ENCODE data around the gene PLCD3.

PLCD3 gene

DNA sequence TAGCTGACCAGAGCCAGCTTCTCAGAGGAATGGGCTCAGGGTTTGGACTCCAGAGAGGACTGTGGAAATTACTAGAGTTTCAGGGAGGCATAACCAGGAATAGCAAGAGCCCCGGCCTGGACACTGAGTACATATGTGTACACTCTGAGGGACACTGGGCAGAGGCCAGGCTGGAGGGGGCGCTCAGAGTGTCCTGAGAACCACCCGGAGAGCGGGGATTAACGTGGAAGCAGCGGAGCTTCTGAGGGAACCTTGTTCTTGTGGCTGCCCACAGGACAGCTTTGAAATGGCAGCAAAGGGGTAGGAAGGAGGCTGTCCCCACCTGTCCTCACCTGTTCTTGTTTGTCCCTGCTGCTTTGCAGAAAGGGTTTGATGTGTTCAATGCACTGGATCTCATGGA is 27.8 kb downstream of the PLCD3 start:
- TF ChIP-seq CTCF (IDR thresholded peaks at IDR 0.05; ENCODE audit: low read length, missing control alignments): no peak
- H3K4me3 ChIP-seq (replicated peaks; ENCODE audit: low read depth, low read length): no peak overlapping the region
- DNase-seq (ENCODE audit: low read depth): no peak

GRCh38 chr17:45104029-45104428 is 28.3 kb downstream of the PLCD3 start:
- H3K4me3 ChIP-seq (replicated peaks; ENCODE audit: low read depth, low read length): no peak overlapping the region
- TF ChIP-seq CTCF (IDR thresholded peaks at IDR 0.05; ENCODE audit: low read length, missing control alignments): no peak
- no peak for DNase-seq (ENCODE audit: low read depth)

DNA sequence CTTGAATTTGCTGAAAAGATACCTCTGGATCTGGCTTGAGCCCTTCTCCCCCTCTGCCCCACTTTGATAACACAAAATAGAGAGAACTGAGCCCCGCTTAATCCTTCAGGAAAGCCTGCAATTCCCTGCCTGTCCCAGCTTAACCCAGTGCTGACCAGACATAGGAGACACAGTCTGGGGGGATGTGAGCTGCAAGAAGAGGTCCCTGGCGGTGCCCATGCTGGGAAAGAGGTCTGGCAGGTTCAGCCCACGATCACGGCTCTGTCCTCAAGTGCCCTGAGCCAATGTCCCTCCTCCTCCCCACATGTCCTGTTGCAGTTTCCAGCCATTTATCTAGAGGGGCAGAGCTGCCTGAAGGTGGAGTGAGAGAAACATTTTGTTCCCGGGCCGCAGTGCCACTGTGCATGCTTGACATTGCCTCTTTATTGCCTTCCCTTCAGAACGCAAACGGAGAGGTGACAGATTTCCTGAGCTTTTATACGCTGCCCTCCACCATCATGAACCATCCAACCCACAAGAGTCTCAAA is 29.0 kb downstream of the PLCD3 start:
- DNase-seq (ENCODE audit: low read depth): no peak
- H3K4me3 ChIP-seq (replicated peaks; ENCODE audit: low read depth, low read length): no peak overlapping the region

DNA sequence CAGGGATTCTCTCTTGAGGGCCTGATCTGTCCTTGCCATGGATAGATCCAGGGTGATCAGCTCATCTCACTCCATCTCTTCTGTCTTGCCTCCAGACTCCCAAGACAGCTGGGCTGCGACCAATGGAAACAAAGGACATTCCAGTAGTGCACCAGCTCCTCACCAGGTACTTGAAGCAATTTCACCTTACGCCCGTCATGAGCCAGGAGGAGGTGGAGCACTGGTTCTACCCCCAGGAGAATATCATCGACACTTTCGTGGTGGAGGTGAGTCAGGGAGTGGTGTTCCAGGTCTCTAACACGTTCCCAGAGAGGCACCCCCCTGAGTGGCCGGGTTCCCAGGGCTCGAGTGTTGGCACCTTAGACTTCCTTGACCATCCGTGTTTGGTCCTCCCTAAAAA is 29.5 kb downstream of the PLCD3 start:
- TF ChIP-seq CTCF (IDR thresholded peaks at IDR 0.05; ENCODE audit: low read length, missing control alignments): no peak
- DNase-seq (ENCODE audit: low read depth): no peak
- no peak overlapping the region for H3K4me3 ChIP-seq (replicated peaks; ENCODE audit: low read depth, low read length)

More for the DNA sequence above, 29.0 kb downstream of the PLCD3 start:
- TF ChIP-seq CTCF (IDR thresholded peaks at IDR 0.05; ENCODE audit: low read length, missing control alignments): no peak

DNA sequence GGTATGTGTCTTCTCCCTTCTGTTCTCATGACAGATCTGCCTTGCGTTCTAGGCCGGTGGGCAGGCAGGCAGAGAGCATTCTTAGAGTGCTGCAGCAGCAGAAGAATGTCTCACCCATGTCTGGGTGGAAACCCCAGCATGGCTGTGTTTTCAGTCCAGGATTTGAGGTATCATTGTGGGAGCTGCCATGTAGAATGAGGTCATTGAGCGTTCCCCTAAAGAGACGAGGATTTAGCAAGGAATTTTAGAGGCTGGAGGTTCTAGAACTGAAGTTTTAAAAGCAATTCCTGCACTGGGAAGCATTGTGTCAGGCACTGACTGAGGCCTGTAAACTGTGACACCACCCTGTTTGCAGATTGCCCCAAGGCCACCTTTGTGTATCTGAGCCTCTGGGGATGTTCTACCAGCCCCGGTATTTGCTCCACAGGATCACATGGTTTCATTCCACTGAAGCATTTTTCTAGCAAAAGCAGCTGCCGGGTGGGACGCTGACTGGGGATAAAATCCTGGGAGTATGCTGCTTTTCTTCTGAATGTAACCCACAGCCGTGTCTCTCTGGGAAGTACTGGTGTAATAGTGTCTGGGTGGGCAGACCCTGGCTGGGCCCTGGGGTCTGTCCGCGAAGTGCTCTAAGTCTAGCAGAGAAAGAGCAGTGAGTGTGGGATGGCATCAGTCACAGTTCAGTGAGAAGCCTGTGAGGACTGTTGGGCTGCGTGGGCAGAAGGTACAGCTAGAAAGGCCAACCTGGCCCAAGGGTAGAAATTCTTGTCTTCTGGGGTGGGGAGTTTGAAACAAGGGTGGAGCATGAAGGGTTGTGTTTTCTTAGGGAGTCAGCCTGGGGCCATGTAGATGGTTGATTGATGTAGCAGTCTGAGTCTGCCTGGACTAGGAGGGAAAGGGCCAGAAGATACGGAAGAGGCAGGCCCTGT is 30.2 kb downstream of the PLCD3 start:
- no peak for DNase-seq (ENCODE audit: low read depth)
- no peak for TF ChIP-seq CTCF (IDR thresholded peaks at IDR 0.05; ENCODE audit: low read length, missing control alignments)
- no peak overlapping the region for H3K4me3 ChIP-seq (replicated peaks; ENCODE audit: low read depth, low read length)

DNA sequence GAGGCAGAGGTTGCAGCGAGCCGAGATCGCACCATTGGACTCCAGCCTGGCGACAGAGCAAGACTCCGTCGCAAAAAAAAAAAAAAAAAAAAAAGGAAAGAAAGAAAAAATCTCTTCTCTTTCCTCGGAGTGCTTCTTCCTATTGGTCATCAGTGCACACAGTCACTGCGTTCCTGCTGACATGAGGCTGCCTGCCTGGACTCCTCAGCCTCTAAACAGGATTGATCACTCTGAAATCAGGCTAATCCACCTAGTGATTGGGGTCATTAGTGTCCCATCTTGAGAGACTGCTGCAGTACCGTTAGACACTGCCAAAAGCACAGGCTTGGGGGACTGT is 30.8 kb downstream of the PLCD3 start:
- no peak overlapping the region for H3K4me3 ChIP-seq (replicated peaks; ENCODE audit: low read depth, low read length)
- DNase-seq (ENCODE audit: low read depth): no peak
- no peak for TF ChIP-seq CTCF (IDR thresholded peaks at IDR 0.05; ENCODE audit: low read length, missing control alignments)

Data from fibroblast of pulmonary artery (primary cell).